ENCODE data around the gene TTC28. TPM values are rescaled to one million over a fixed set of nuclear protein-coding genes. Genes with fewer than 3 reads are reported as not detected.

The TTC28 gene
- total and polyA plus RNA-seq, 11 donors = 5.1 to 34.9 (median 21.8) TPM

DNA sequence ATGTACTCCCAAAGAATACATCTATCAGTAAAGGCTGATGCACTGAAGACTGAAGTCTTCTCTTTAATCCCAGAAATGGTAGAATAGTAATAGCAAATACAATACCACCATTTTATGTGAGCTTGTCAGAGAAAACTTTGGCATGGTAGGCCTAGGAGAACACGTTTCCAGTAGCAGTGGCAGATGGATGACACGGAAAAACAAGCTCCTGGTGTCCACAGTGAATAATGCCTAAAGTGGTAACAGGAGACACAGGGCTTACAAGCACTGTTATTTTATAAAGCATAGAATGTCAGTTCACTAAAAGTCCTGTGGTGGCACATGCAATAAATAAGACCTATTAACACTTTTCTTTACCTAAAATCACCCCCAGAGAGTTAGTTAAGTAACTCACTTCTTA is 277.6 kb downstream of the TTC28 start:
- Histone ChIP-seq H3K36me3 (no peaks in the 10 kb centered on the region), H3K4me3 (no peak overlapping the region), H3K9me3 (no peaks in the 10 kb centered on the region), H3K27ac (no peak overlapping the region), H3K4me1 (peaks cover 0 to 16% (median 6%) of the 10 kb centered on the region in 12 donors), H3K27me3 (no peaks in the 10 kb centered on the region)
- ATAC-seq = no peak
- 88 to 93% (median 91%) methylated on average over 2 of the region's 2 CpGs for WGBS, 4 donors
- no peak for TF ChIP-seq POLR2A (IDR thresholded peaks at IDR 0.05)
- TF ChIP-seq, protein P1, sequence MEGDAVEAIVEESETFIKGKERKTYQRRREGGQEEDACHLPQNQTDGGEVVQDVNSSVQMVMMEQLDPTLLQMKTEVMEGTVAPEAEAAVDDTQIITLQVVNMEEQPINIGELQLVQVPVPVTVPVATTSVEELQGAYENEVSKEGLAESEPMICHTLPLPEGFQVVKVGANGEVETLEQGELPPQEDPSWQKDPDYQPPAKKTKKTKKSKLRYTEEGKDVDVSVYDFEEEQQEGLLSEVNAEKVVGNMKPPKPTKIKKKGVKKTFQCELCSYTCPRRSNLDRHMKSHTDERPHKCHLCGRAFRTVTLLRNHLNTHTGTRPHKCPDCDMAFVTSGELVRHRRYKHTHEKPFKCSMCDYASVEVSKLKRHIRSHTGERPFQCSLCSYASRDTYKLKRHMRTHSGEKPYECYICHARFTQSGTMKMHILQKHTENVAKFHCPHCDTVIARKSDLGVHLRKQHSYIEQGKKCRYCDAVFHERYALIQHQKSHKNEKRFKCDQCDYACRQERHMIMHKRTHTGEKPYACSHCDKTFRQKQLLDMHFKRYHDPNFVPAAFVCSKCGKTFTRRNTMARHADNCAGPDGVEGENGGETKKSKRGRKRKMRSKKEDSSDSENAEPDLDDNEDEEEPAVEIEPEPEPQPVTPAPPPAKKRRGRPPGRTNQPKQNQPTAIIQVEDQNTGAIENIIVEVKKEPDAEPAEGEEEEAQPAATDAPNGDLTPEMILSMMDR (IDR thresholded peaks at IDR 0.05) = no peak
- intact Hi-C loops (cut with DNase I) = loop anchor here in 1 of 10 donors (10.0 kb wide), 1 partner anchor 83 kb away; no protein-coding TSS in a partner anchor
- no peak for DNase-seq

- 83 to 95% (median 88%) methylated on average over 1 of the region's 1 CpG for WGBS, 4 donors
- Histone ChIP-seq H3K9me3 (no peaks in the 10 kb centered on the region), H3K4me1 (peaks cover 0 to 34% (median 21%) of the 10 kb centered on the region in 12 donors), H3K36me3 (no peaks in the 10 kb centered on the region), H3K27me3 (no peaks in the 10 kb centered on the region), H3K4me3 (no peak overlapping the region), H3K27ac (no peak overlapping the region)
- ATAC-seq (no peak), DNase-seq (no peak)
- intact Hi-C loops (cut with DNase I) = no loop called here
- TF ChIP-seq, protein P1 (IDR thresholded peaks at IDR 0.05) = no peak
Observed at GRCh38 chr22:28398981-28399380, 280.7 kb downstream of the TTC28 start.

GRCh38 chr22:28398355-28398754 is 281.3 kb downstream of the TTC28 start:
- no peaks in the 10 kb centered on the region for H3K27me3 ChIP-seq
- intact Hi-C loops (cut with DNase I) = no loop called here
- no peak for ATAC-seq
- DNase-seq = no peak
- no peak overlapping the region for H3K27ac ChIP-seq
- H3K9me3 ChIP-seq = no peaks in the 10 kb centered on the region
- TF ChIP-seq POLR2A (IDR thresholded peaks at IDR 0.05) = no peak
- TF ChIP-seq, protein P1 (IDR thresholded peaks at IDR 0.05) = no peak
- H3K4me1 ChIP-seq = peaks cover 0 to 34% (median 21%) of the 10 kb centered on the region in 12 donors
- no peak overlapping the region for H3K4me3 ChIP-seq
- H3K36me3 ChIP-seq = no peaks in the 10 kb centered on the region

DNA sequence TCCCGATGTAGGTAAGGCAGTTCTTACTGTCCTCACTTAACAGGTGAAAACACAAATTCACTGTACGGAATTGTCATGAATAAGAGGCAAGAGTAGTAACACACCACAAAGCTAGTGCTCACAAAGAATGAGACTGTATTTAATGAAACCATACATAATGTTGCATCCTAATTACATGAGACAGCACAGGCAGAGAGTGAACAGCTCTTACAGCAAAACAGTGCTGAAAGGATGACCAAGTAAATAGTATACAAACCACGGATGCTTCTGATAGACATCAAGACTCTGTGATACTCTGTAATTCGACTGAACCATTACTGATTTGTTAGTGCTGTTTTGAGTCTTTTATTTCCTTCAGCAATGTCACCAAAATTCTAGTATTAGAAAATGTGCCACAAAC is 282.3 kb downstream of the TTC28 start:
- Histone ChIP-seq H3K4me1 (peaks cover 0 to 34% (median 21%) of the 10 kb centered on the region in 12 donors), H3K36me3 (no peaks in the 10 kb centered on the region), H3K4me3 (no peak overlapping the region), H3K27me3 (no peaks in the 10 kb centered on the region), H3K9me3 (no peaks in the 10 kb centered on the region), H3K27ac (no peak overlapping the region)
- 76 to 80% (median 78%) methylated on average over 4 of the region's 4 CpGs for WGBS, 4 donors
- TF ChIP-seq POLR2A (IDR thresholded peaks at IDR 0.05) = no peak
- TF ChIP-seq, protein P1 (IDR thresholded peaks at IDR 0.05) = no peak
- ATAC-seq (no peak), DNase-seq (no peak)
- intact Hi-C loops (cut with DNase I) = no loop called here

Data from heart left ventricle (tissue), 16 donors.